KMS-11 (cell line): ENCODE data around the gene NHSL1.

Experiments used
- H2AFZ ChIP-seq: fragments of 200-600 bp; sonication (generic); 2 replicates; pipeline ENCODE4 v1.6.1; 2016; ENCODE audit warnings: antibody characterized with exemption, mixed run types, low read depth
- H3K27ac ChIP-seq: fragments of 200-600 bp; sonication (generic); 2 replicates; pipeline ENCODE4 v1.6.1; 2016; ENCODE audit warnings: mild to moderate bottlenecking, mixed run types
- H3K27me3 ChIP-seq: fragments of 200-600 bp; sonication (generic); 2 replicates; pipeline ENCODE4 v1.6.1; 2017; ENCODE audit warnings: mild to moderate bottlenecking, low read depth, mixed run types, moderate library complexity; ENCODE audit not compliant: insufficient read depth
- H3K36me3 ChIP-seq: fragments of 200-600 bp; sonication (generic); 2 replicates; pipeline ENCODE4 v1.6.1; 2017; ENCODE audit warnings: mild to moderate bottlenecking, mixed run types; ENCODE audit not compliant: insufficient read depth
- H3K4me1 ChIP-seq: fragments of 200-600 bp; sonication (generic); 2 replicates; pipeline ENCODE4 v1.6.1; 2016; ENCODE audit warnings: mild to moderate bottlenecking, low read depth, mixed run types; ENCODE audit not compliant: poor library complexity, severe bottlenecking
- H3K4me2 ChIP-seq: fragments of 200-600 bp; sonication (generic); 2 replicates; pipeline ENCODE4 v1.7.0; 2016; ENCODE audit warnings: mild to moderate bottlenecking, mixed run types
- H3K4me3 ChIP-seq: fragments of 200-600 bp; sonication (generic); IDR thresholded peaks from 2 replicates; pipeline ENCODE4 v1.6.1; 2017; ENCODE audit warnings: low read depth, low read length, mixed read lengths; ENCODE audit not compliant: insufficient read depth
- H3K79me2 ChIP-seq: fragments of 200-600 bp; sonication (generic); 2 replicates; pipeline ENCODE4 v1.6.1; 2016; ENCODE audit warnings: low read depth, mixed run types; ENCODE audit not compliant: insufficient read depth
- H3K9ac ChIP-seq: fragments of 200-600 bp; sonication (generic); 2 replicates; pipeline ENCODE4 v1.6.1; 2016; ENCODE audit warnings: mild to moderate bottlenecking, mixed run types
- H4K20me1 ChIP-seq: fragments of 200-600 bp; sonication (generic); 2 replicates; pipeline ENCODE4 v1.6.1; 2016; ENCODE audit warnings: mild to moderate bottlenecking, mixed run types; ENCODE audit not compliant: insufficient read depth
- CTCF ChIP-seq: fragments of 200-600 bp; sonication (generic); conservative IDR thresholded peaks from 2 replicates; pipeline ENCODE4 v1.6.1; 2017; ENCODE audit warnings: low read depth, mild to moderate bottlenecking, antibody characterized with exemption, low read length, moderate library complexity, mixed read lengths

NHSL1 gene

GRCh38 chr6:138374230-138374629 lies 125.1 kb downstream of the NHSL1 start:
- H3K36me3 ChIP-seq: no peaks in the 10 kb centered on the region
- H3K79me2 ChIP-seq: no peaks in the 10 kb centered on the region
- no peak overlapping the region for H3K4me2 ChIP-seq
- no peaks in the 10 kb centered on the region for H3K27me3 ChIP-seq
- H3K4me3 ChIP-seq: no peak overlapping the region
- H3K4me1 ChIP-seq: no peaks in the 10 kb centered on the region
- no peak overlapping the region for H3K27ac ChIP-seq
- no peak overlapping the region for H2AFZ ChIP-seq
- no peak for TF ChIP-seq CTCF
- no peak overlapping the region for H3K9ac ChIP-seq
- no peaks in the 10 kb centered on the region for H4K20me1 ChIP-seq

- no peaks in the 10 kb centered on the region for H3K79me2 ChIP-seq
- H3K27me3 ChIP-seq: no peaks in the 10 kb centered on the region
- H3K9ac ChIP-seq: no peak overlapping the region
- no peak overlapping the region for H2AFZ ChIP-seq
- H3K27ac ChIP-seq: no peak overlapping the region
- TF ChIP-seq CTCF: no peak
- no peaks in the 10 kb centered on the region for H4K20me1 ChIP-seq
- no peak overlapping the region for H3K4me3 ChIP-seq
- H3K4me1 ChIP-seq: no peaks in the 10 kb centered on the region
- no peak overlapping the region for H3K4me2 ChIP-seq
- no peaks in the 10 kb centered on the region for H3K36me3 ChIP-seq
Observed at GRCh38 chr6:138372711-138373463, 126.4 kb downstream of the NHSL1 start.
